ENCODE results near the gene NSD2. TPM values are rescaled to one million over a fixed set of nuclear protein-coding genes. Genes with fewer than 3 reads are reported as not detected.
"Not testable (repeated sequence)": the region's sequence is repeated elsewhere in the genome, so short reads cannot be mapped to it uniquely, and the experiment has no call there.

Gene NSD2
- total RNA-seq, 2 experiments from 2014 or later = 263 to 367 TPM

GRCh38 chr4:2021358-2022018 lies 150.3 kb downstream of the NSD2 start:
- CTCF ChIA-PET; H3K4me1 Mint-ChIP-seq; H3K27ac Mint-ChIP-seq; H3K9me3 Mint-ChIP-seq (ENCODE audit: low read depth); H3K36me3 Mint-ChIP-seq; H3K4me3 Mint-ChIP-seq; DNase-seq; ATAC-seq: not testable (repeated sequence)
- H3K27me3 Mint-ChIP-seq = peaks cover 56% of the 10 kb centered on the region

- Mint-ChIP-seq H3K4me3 (no peak overlapping the region), H3K36me3 (peaks cover 5% of the 10 kb centered on the region), H3K27ac (no peak overlapping the region), H3K4me1 (peaks cover 4% of the 10 kb centered on the region), H3K27me3 (peaks cover 72% of the 10 kb centered on the region), H3K9me3 (ENCODE audit: low read depth) (peaks cover 8% of the 10 kb centered on the region)
- CTCF ChIA-PET = no interaction called here
- DNase-seq = no peak
- ATAC-seq = no peak
Observed at GRCh38 chr4:2024683-2025082, 153.5 kb downstream of the NSD2 start.

GRCh38 chr4:2025817-2026216 lies 154.6 kb downstream of the NSD2 start:
- Mint-ChIP-seq H3K36me3 (peaks cover 5% of the 10 kb centered on the region), H3K9me3 (ENCODE audit: low read depth) (peaks cover 8% of the 10 kb centered on the region), H3K4me3 (no peak overlapping the region), H3K27ac (no peak overlapping the region), H3K4me1 (peaks cover 4% of the 10 kb centered on the region), H3K27me3 (peaks cover 71% of the 10 kb centered on the region)
- CTCF ChIA-PET = no interaction called here
- ATAC-seq (no peak), DNase-seq (no peak)

- H3K27ac Mint-ChIP-seq, CTCF ChIA-PET: not testable (repeated sequence)
Observed at GRCh38 chr4:2027120-2027519, 155.9 kb downstream of the NSD2 start.

GRCh38 chr4:2031161-2031560 lies 160.0 kb downstream of the NSD2 start:
- H3K27me3 Mint-ChIP-seq = peaks cover 64% of the 10 kb centered on the region
- H3K9me3 Mint-ChIP-seq (ENCODE audit: low read depth); ATAC-seq; H3K4me3 Mint-ChIP-seq; H3K4me1 Mint-ChIP-seq; DNase-seq; H3K36me3 Mint-ChIP-seq; H3K27ac Mint-ChIP-seq; CTCF ChIA-PET: not testable (repeated sequence)

More at GRCh38 chr4:2027120-2027519, 155.9 kb downstream of the NSD2 start:
- H3K36me3 Mint-ChIP-seq; H3K9me3 Mint-ChIP-seq (ENCODE audit: low read depth); ATAC-seq; H3K4me1 Mint-ChIP-seq; DNase-seq; H3K4me3 Mint-ChIP-seq: not testable (repeated sequence)
- H3K27me3 Mint-ChIP-seq = peaks cover 65% of the 10 kb centered on the region

Small RNAs within 50 kb of the gene (microRNA-seq; reads per million reads assigned to microRNA genes)
- gene MIR943 = not detected

Other genes starting within 250 kb of the NSD2 start
- gene FAM53A, start 187.1 kb upstream of the NSD2 start, total RNA-seq = 1 to 10 TPM in 1 of 2 experiments, under 1 TPM in 1; 0.23 to 1.6 TPM
- 100 to 1,000 TPM; 133 to 137 TPM for gene SLBP, start 159.1 kb upstream of the NSD2 start, total RNA-seq
- 10 to 100 TPM; 22.5 to 24.7 TPM for gene TMEM129, start 150.1 kb upstream of the NSD2 start, total RNA-seq
- 100 to 1,000 TPM; 246 to 315 TPM for gene TACC3, start 149.9 kb upstream of the NSD2 start, total RNA-seq
- under 1 TPM; 0.15 to 0.21 TPM for gene FGFR3, start 78.1 kb upstream of the NSD2 start, total RNA-seq
- 10 to 100 TPM; 51.1 to 73.7 TPM for gene LETM1, start 15.2 kb upstream of the NSD2 start, total RNA-seq
- 10 to 100 TPM; 40.1 to 42.6 TPM for gene NELFA, start 137.6 kb downstream of the NSD2 start, total RNA-seq
- gene NAT8L, start 187.9 kb downstream of the NSD2 start, total RNA-seq = under 1 TPM; 0.09 to 0.40 TPM